NCI-H226 (cell line): ENCODE measurements around the gene TP53.

Experiments
- DNase-seq: peaks from one replicate; pipeline ENCODE4 v3.0.0-alpha.2; 2015

Gene TP53

DNA sequence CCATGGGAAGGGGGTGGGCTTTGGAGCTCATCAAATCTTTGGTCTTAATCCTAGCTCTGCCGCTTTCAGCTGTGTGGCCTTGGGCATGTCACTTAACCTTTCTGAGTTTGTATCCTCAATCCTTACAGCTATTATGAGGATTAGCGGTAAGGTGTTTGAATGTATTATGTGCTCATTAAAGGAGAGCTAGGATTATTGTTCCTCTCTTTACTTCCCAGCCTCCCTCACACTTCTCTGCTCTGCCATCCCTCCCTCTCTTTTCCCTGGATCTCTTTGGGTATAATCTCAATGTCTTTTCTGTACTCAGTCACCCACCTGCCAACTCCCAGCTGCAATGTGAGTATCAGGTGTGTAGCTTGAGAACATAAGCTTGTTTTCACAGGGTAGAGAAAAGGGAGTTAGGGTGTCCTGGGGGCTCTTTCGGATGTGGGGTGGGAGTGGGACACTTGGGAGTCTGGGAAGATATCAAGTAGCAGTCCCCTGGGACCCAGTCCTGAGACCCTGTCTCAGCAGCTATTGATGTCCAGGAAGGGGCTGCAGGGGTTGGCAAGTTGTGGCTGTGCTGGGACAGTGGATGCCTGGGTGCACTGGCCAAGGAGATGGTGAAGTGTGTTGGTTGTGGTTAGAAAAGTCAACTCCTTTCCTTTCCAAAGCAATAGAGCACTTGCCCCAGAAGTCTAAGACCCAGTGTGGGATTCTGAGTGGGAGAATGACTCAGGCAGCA is 19.5 kb upstream of the TP53 start:
- no peak for DNase-seq

DNA sequence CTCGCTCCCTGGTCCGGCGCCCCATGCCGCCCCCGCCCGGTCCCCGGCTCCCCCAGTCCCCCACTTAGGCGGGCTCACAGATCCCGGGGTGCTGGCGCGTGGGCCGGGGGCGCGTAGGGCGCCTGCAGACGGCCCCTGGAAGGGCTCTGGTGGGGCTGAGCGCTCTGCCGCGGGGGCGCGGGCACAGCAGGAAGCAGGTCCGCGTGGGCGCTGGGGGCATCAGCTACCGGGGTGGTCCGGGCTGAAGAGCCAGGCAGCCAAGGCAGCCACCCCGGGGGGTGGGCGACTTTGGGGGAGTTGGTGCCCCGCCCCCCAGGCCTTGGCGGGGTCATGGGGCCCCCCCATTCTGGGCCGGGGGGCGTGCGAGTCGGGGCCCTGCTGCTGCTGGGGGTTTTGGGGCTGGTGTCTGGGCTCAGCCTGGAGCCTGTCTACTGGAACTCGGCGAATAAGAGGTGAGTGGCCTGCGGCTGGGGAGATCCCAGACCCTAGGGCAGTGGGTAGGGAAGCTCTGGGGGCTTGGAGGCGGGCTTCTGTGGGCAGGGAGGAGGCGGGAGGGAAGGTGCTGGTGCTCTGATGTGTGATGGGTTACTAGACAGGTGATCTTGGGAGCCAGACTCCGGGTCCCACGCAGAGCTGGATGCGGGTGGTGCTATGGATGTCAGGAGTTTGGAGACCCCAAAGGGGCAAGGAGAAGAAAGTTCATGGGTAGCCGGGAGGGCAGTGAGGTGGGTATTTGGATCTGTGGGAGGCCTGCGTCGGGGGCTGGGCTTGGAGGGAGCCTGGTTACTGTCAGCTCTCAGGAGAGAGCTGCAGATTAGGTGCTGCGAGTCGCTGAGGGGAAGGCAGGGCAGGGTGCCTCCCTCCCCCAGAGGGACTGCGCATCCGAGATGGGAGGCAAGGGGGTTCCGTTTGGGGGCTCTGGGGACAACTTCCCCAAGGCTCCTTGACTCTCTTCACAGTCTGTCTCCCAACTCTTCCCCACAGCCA is 18.3 kb upstream of the TP53 start:
- no peak for DNase-seq

DNA sequence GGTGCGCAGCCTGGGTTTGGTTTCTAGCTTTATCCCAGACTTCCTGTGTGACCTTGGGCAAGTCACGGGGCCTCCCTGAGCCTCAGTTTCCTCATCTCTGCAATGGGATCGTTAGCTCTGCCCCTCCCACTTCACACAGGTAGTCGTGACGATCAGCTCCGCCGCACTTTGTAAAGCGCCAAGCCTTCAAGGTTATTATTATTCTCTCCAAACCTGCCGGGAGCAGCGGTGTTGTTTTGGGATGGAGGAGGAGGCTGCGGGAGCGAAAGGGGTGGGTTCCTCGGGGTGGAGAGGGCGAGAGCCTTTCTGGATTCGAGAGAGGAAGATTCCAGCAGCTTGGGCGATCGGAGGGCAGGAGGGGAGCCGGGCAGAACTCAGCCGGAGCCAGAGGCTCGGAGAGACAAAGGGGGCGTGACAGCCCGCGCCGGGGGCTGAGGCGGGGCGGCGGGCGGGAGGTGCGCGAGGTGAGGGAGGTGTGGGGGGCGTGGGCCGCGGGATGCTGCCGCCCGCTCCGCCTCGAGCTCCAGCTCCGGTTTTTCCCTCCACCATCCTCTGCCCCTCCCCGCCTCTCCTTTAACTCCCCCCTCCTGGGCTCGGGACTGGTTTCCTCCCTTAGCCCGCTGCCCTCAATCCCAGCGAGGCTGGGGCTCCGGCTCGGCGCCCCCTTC is 17.4 kb upstream of the TP53 start, which contains the start of gene EFNB3:
EFNB3 (plus strand) TSS at position 602 of the 668 bp plus-strand sequence. CDS start 397 bp downstream, outside the sequence.
- DNase-seq, result peak; percentile 39

DNA sequence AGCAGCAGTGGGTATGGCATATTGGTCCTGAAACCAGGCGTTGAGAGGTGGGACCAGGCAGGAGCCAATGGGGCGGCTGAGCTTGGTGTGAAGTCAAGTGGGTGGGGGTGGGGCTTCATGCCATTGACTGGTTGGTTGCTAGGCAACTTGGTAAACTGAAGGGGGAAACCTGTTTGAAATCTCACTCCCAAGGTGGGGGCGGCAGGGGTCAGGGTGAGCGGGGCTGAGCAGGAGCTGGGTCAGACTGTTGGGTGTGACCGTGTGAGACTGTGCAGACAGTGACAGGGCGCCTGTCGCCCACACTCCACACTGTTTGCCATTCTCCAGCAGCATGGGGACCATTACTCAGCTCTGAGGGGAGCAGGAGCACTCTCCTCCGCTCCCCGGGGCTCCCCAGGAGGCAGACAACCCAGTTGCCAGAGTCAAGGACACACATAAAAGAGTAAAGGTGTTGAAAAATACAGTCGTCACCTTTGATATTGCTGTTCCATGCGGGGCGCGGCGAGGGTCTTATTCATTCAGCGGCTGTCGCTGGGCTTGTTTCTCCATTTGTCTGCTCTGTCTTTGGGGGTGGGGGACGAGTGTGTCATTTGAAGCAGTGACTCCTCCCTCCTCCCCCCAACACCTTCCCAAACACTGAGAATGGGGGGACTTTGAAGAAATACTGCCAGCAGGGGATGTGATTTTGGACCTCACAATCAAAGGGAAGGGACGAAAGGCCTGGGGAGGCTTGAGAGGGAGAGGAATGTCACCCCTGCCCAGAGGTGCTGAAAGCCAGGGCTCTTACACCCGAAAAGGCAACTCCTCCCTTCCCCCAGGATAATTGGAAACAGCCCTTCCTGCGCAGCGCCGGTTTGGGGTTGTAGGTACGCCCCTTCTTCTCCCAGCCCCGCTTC is 16.5 kb upstream of the TP53 start:
- DNase-seq, result peak; percentile 24

DNA sequence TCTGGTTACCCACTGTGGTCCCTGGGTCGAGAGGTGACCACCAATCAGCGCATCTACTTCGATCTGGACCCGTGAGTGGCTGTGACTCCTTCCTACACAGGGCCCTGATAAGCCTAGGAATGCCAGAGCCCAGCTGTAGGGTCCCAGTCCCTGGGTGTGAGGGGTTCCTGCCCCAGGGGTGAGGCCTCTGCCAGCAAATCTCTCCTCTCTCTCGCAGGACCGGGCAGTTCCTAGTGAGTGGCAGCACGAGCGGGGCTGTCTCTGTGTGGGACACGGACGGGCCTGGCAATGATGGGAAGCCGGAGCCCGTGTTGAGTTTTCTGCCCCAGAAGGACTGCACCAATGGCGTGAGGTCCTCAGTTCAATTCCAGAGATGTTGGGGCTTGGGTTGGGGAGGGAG is 15.5 kb upstream of the TP53 start:
- DNase-seq, result no peak

DNA sequence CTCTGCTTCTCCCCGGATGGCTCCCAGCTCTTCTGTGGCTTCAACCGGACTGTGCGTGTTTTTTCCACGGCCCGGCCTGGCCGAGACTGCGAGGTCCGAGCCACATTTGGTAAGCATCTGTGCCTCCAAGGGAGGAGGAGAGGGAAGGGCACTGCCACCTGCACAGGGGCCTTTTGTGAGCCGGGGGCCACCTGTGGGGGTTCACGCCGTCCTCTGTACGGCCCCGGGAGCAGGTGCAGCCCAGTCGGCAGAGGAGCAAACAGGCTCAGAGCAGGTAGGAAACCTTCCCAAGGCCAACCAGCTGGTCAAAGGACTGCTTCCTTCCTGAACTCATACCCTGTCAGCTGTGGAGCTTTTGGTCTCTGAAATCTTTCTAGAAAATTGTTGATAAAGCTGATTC is 14.4 kb upstream of the TP53 start:
- DNase-seq, result no peak

DNA sequence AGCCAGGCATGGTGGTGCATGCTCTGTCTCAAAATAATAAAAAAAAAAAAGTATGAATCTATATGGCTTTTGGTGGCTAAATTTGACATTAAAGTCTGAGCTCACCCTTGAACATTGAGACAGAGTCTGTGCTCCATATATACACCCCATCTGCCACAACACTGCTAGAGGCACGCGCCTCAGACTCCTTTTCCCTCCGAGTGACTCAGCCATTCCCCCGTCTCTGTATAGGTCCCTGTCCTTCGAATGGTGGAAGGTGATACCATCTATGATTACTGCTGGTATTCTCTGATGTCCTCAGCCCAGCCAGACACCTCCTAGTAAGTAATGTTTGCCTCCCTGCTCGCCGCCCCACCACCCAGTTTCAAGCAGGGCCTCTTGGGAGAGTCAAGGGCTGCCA is 13.2 kb upstream of the TP53 start:
- DNase-seq, result no peak

DNA sequence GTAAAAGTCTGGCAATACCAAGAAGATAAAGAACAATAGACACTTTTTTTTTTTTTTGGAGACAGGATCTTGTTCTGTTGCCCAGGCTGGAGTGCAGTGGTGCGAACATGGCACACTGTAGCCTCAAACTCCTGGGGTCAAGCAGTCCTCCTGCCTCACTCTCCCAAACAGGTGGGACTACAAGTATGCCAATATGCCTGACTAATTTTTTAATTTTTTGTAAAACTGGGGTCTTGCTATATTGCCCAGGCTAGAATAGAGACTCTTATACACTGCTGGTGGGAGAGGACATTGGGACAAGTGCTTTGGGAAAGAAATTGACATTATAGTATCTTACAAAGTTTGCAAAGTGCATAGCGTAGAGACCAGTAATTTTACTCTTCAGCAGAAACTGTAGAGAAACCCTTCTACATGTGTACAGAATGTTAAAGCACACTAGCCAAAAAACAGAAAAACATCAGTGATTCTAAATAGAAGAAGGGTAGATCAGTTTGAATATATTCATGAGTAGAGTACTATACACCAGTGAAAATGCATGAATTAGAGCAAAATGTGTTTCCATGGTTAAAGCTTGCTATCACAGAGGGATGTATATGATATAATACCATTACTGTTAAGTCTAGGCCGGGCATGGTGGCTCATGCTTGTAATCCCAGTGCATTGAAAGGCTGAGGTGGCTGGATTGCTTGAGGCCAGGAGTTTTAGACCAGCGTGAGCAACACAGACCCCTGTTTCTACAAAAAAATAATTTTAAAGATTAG is 10.7 kb upstream of the TP53 start:
- no peak for DNase-seq

DNA sequence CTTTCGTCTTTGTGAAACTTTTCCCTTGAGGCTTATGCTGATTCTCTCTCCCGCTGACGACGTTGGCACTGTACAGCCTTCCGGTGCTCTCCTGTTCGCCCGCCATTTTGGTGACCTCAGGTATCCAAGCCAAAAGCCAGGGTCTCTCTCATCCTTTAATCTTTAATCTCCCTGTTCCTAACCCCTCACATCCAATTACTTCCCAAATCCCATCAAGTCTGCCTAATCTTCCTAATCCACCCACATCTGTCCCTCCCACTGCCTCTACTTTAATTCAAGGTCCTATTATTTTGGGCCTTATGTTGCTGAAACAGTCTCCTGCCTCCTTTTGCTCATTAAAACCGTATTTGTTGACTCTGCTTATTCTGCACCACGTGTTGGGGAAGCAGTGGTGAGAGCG is 8.3 kb upstream of the TP53 start:
- no peak for DNase-seq

DNA sequence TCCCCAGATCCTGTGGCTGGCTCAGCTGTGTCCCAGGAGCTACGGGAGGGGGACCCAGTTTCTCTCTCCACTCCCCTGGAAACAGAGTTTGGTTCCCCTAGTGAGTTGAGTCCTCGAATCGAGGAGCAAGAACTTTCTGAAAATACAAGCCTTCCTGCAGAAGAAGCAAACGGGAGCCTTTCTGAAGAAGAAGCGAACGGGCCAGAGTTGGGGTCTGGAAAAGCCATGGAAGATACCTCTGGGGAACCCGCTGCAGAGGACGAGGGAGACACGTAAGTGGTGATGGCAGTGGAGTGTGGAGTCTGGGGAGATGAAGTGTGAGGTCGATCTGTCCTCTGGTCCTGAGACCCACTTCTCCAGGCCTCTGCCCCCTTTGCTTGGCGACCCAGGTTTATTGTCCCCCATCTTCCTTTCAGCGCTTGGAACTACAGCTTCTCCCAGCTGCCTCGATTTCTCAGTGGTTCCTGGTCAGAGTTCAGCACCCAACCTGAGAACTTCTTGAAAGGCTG is 1.6 kb upstream of the TP53 start:
- no peak for DNase-seq

DNA sequence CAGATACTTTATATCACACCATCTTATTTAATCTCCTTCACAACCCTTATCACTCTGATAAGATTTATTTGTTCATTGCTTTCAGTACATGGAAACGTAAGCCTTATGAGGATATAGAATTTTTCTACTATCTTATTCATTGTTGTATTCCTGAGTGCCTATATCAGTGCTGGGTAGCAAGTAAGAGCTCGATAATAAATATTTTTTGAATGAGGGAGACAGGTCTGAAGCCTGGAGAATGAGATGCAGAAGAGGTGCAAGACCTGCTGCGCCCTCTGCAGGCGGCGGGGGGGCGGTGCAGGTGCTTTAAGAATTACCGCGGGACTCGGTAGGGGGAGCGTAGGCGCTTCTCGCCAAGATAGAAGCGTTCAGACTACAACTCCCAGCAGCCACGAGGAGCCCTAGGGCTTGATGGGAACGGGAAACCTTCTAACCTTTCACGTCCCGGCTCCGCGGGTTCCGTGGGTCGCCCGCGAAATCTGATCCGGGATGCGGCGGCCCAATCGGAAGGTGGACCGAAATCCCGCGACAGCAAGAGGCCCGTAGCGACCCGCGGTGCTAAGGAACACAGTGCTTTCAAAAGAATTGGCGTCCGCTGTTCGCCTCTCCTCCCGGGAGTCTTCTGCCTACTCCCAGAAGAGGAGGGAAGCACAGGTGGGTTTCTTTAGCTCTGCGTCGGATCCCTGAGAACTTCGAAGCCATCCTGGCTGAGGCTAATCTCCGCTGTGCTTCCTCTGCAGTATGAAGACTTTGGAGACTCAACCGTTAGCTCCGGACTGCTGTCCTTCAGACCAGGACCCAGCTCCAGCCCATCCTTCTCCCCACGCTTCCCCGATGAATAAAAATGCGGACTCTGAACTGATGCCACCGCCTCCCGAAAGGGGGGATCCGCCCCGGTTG is 868 bp upstream of the TP53 start, which contains the start of gene WRAP53:
WRAP53 (plus strand) TSS at position 570 of the 900 bp plus-strand sequence; CDS start at position 742, 172 bp downstream.
- DNase-seq, result peak; percentile 99

DNA sequence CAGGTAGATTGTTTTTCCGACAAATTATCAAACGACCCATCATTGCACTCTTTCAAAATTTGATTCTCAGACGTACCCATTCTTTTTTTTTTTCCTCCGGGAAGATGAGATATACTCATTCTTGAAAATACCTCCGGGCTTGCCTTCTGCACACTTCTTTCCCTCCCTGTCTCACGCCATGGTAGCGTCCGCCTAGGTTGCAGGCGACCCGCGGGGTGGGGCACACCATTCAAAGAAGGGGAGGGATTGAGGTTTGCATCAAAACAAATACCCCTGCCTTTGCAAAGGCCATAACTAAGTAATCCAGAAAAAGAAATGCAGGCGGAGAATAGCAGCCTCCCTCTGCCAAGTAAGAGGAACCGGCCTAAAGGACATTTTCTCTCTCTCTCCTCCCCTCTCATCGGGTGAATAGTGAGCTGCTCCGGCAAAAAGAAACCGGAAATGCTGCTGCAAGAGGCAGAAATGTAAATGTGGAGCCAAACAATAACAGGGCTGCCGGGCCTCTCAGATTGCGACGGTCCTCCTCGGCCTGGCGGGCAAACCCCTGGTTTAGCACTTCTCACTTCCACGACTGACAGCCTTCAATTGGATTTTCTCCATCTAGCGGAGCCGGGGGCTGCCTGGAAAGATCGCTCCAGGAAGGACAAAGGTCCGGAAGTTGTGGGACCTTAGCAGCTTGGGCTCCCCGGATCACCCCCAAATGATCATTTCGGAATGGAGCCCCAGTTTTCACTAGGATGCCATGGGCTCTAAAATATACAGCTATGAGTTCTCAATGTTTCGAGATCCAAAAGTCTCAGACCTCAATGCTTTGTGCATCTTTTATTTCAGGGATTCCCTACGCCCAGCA is 843 bp downstream of the TP53 start:
- DNase-seq, result peak; percentile 39

DNA sequence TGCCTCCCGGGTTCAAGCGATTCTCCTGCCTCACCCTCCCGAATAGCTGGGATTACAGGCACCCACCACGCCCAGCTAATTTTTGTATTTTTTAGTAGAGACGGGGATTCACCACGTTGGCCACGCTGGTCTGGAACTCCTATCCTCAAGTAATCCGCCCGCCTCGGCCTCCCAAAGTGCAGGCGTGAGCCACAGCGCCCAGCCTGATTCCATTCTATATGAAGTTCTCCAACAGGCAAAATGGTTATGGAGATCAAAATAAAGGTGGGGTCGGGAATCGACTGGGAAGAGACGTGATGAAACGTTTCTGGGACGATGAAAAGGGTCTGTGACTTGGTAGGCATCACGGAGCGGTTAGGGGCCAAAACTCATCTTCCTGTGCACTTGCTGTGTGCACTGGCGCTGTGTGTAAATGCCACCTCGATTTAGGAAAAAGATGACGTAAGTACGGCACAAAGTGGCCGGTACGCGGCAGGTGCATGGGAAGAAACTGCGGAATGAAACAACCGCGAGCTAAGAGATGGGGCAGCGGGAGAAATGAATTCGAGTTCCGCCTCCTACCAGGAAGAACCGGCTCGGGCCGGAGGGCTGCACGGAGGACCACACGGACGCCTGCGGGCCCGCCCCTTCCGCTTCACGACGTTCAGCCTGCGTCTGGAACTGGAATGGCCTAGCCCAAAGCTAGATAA is 1.6 kb downstream of the TP53 start:
- DNase-seq, result peak; percentile 88

DNA sequence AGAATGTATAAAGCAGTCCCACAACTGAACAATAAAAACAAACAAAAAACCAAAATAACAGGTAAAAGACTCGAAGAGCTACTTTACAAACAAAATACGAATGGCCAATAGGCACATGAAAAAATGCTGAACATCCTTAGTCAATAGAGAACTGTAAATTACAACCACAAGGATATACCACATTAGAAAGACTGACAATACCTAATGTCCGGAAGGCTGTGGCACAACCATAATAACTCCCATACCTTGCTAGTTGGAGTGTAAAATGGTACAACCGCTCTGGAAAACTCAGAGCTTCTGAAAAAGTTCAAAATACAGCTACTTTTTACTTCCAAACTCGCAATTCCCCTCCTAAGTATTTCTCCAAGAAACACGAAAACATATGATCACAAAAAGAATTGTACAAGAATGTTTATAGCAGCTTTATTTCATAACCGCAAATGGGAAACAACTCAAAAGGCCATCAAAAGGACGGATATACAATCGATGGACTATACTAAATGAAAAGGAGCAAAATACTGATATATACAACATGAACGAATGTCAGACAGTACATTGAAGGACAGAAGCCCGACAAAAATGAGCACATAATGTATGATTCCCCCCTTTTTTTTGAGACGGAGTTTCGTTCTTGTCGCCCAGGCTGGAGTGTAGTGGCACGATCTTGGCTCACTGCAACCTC is 2.3 kb downstream of the TP53 start:
- no peak for DNase-seq

DNA sequence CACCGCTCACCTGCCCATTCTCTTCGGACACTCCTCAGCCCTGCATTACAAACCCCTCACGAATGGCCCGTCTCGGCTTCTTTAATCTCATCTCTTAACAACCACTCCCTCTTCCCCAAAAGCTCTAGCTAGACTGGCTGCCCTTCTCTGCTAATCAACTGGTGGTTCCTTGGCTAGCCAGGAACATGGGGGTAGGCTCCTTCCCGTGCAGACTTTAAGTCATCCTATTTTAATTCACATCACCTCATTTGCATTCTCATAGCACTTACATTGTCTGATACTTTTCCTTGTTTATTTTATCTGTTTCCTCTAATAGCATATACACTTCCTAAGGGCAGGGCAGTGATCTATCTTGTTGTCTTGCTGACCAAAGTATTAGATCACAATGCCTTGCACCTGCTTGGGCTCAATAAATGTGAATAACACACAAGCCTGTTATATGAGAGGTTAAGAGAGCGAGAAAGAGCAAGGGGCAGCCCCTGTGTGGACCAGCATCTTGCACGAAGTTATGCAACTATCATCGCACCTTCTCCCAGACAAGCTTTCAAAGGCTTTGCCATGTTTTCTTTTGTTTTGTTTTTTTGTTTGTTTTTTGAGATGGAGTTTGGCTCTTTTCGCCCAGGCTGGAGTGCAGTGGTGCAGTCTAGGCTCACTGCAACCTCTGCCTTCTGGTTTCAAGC is 9.8 kb downstream of the TP53 start:
- DNase-seq, result no peak

DNA sequence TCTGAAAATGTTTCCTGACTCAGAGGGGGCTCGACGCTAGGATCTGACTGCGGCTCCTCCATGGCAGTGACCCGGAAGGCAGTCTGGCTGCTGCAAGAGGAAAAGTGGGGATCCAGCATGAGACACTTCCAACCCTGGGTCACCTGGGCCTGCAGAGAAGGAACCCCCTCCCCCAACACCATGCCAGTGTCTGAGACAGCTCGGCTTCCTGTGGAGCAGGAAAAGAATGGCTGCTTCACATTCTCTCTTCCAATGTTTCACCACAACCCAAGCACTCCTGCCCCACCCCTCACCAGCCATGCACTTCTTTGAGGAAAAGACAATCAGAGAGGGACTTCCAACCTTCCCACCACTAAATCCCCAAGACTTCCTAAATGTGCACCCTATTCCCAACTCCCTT is 10.8 kb downstream of the TP53 start:
- DNase-seq, result no peak

DNA sequence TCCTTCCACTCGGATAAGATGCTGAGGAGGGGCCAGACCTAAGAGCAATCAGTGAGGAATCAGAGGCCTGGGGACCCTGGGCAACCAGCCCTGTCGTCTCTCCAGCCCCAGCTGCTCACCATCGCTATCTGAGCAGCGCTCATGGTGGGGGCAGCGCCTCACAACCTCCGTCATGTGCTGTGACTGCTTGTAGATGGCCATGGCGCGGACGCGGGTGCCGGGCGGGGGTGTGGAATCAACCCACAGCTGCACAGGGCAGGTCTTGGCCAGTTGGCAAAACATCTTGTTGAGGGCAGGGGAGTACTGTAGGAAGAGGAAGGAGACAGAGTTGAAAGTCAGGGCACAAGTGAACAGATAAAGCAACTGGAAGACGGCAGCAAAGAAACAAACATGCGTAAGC is 12.4 kb downstream of the TP53 start:
- no peak for DNase-seq
